GM11168 (cell line): ENCODE measurements around the gene PTH1R.

Experiments used
- in situ Hi-C: fragments of 300-500 bp; cut with MboI; formaldehyde crosslinking; loops from one replicate; pipeline ENCODE4 v1.12.0; 2022; ENCODE audit warnings: low sequenced_read_pairs; ENCODE audit not compliant: unreplicated experiment

The PTH1R gene

GRCh38 chr3:46849045-46849631 is 28.4 kb upstream of the PTH1R start:
- in situ Hi-C loops, result no loop called here

- in situ Hi-C loops, result no loop called here
Observed at GRCh38 chr3:46849686-46850467, 27.6 kb upstream of the PTH1R start.

- in situ Hi-C loops, result no loop called here
Observed at GRCh38 chr3:46850468-46850779, 27.1 kb upstream of the PTH1R start.

GRCh38 chr3:46851364-46852333 is 25.9 kb upstream of the PTH1R start:
- in situ Hi-C loops, result no loop called here

DNA sequence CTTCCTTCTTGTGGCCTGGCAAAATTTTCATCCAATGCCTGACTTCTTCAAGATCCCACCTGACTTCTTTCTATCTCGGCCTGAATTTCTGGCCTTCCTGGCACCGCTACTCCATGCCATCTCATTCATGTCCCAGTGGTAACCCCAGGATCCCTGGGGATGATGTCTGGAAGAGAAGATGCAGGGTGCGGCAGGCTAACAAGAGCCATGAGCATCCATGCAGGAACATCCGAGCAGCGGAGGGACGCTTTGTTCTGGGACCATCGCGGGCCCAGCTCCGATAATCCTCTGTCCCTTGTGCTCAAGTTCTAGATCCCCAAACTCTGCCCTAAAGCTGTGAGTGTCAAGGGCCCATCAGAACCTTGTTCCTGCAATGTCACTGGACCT is 25.2 kb upstream of the PTH1R start:
- in situ Hi-C loops, result no loop called here

GRCh38 chr3:46852839-46853355 is 24.6 kb upstream of the PTH1R start:
- in situ Hi-C loops, result no loop called here

DNA sequence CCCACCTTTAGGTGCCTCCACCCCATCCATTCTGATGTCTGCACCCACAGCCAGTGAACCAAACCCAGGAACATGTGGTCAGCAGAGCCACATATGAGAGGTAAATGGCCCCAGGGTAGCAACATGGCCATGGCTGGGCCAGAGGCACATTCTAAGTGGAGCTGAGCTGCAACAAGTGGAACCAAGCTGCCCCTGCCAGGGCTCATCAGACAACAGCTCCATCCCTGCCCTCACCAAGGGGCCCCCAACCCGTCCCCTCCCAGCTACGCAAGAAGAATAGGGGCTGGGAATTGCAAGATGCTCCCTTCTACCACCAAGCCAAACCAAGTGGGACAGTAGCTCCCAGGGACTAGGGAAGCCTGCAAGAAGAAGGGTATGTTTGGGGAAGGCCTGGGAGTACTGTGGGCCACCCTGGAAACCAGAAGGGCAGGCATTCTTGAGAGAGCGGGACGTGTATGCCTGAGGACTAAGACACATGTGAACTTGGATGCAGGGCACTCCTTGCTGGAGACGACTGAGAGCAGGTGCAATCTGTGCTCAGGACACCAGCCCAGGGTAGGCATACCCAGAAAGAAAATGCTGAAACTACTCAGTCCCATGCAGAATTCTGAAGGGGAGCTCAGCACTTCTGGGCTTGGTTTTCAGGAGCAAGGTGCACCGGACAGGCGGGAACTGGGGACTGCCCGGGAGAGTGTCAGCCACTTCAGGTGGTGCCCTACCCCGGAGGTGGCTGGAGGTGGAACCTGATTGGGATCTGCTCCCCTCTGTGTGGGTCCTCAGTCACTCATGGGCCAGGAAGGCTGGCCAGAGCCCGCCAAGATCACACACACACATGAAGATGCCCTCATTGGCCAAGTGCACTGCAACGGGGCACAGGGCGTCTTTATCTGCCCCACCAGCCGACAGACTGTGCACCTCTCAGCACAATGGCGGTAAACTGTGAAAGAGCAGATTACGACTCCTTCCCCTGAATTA is 23.8 kb upstream of the PTH1R start:
- in situ Hi-C loops, result no loop called here

DNA sequence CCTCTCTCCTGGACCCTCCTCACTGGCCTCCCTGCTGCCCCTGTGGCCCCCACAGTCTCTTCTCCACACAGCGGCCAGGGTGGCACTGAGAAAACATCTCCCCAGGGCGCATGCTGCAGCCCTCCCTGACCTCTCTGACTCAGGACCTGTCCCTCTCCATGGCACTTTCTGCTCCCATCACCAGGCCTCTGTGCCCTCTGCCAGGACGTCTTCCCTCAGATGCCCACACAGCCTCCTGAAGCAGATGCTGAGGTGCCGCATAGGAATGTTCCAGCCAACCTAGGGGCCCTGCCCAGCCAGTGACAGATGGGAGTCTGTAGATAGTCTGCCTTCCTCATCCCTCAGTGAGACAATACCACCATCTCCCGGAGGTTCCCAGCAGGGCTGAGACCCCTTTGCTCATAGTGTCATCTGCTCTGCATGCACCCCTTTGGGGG is 22.9 kb upstream of the PTH1R start:
- in situ Hi-C loops, result no loop called here

DNA sequence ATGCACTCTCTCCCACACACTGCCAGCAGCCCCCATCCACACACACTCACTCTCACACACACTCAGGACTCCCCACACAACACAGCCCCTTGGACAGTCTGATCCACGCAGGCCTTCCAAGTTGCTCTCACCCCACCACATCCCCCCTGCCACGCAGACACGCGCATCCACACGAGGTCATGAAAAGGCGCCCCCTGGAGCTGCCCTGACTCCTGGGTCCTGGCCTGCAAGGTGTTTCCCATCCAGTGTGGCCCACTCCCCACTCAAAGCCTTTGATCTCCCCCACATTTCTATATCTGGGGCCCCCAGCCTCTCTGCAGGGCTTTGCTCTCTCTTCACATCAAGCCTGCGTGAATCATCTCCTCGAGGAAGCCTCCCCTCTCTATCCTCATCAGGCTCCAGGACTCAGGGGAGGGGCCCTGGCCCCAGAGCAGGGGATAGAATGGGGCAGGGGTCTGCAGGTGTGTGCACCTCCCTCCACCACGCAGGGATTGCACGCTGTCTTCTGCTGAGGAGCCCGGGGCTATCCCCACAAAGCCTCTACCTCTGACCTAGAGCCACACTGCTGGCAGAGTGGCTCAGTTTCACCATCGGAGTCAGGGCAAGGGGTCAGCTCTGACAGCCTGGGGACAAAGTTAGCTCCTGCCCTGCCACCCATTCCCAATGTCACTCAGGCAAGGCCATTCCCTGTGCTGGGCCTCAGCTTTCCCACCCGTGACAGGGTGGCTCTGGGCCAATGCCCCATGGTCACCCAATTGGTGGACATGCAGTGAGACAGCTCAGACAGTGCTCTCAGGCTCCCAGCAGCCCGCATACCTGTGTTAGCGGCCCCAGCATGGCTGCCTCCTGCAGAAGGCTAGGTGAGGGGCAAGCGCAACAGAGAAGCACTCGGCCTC is 20.7 kb upstream of the PTH1R start:
- in situ Hi-C loops, result no loop called here

- in situ Hi-C loops, result no loop called here
Observed at GRCh38 chr3:46857485-46858341, 19.8 kb upstream of the PTH1R start.

DNA sequence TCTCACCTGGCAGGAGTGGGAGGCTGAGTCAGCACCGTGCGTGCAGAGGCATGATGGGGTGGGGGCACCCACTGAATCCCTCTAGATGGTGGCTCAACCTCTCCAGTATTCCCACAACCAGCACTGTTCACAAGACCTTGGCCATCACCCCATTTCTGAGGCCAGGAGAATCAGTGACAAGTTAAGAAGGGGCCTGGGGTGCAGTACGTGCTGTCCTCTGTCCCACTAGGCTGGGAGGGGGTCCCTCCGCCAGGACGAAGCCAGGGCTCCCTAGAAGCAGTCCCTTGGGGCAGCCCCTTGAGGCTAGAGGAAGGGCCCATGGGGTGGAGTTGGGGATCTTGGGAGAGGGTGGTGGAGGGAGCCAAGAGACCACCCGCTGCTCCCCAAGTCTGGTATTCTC is 19.1 kb upstream of the PTH1R start:
- in situ Hi-C loops, result no loop called here

- in situ Hi-C loops, result no loop called here
Observed at GRCh38 chr3:46859001-46859710, 18.4 kb upstream of the PTH1R start.

DNA sequence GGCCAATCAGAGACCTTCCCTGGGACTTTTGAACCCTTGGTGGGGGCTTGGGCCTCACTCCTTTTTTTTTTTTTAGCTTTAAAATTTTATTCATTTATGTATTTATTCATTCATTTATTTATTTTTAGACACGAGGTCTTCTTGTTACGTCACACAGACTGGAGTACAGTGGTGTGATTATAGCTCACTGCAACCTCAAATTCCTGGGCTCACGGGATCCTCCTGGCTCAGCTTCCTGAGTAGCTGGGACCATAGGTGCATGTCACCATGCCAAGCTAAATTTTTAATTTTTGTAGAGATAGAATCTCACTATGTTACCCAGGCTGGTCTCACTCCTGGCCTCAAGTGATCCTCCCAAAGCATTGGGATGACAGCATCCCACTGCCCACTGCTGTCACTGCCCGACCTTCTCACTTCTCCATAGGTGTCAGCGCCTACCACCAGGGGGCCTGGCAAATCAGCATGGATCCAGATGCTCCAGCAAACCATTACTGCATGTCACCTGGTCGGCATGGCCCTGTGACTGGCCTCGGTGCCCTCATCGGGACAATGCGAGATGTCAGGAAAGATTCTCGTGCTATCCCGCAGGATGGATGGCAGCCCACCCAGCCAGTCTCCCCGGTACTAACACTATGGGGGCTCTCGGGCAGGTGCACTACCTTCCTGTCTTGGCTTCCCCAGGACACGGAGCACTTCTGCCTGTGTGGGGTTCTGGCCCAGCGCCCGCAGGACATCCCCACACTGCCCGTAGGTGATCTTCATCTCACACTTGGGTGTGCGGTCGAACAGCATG is 17.3 kb upstream of the PTH1R start:
- in situ Hi-C loops, result no loop called here

- in situ Hi-C loops, result no loop called here
Observed at GRCh38 chr3:46860810-46861604, 16.5 kb upstream of the PTH1R start.

DNA sequence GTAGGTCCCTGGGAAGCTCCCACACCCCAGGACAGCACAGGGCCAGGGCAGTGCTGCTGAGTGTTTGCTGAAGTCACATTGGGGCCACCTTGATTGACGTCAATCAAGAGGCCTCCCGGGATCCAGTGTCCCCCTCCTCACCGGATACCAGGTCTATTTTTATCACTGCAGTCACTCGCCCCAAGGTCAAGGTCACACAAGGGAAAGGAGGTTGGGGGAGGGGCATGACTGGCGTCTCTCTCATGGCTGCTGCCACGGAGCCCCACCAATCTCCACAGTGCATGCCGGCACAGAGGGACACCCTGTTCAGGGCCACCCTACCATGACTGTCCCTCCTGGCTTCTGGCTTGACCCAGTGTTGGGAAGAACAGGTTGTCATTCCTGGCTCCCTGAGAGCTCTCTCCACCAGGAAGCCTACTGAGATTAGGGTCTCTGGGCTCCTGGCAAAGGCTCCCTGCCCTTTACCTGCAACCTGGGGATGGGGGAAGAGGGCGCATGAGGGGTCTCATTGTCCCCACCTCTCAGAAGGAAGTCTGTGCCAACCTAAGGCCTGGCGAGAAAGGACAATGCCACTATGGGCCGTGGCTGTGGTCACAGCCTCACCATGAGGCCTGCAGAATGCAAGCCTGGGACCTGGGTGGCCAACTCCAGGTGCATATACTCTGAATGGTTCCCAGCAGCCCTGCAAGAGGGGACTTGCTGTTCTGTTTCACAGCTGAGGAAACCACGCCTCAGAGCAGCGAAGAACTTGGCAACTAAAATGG is 15.7 kb upstream of the PTH1R start:
- in situ Hi-C loops, result no loop called here
